Immature natural killer cell (primary cell): Measurements from ENCODE around the gene SLITRK3. TPM values are rescaled to one million over a fixed set of nuclear protein-coding genes. Genes with fewer than 3 reads are reported as not detected.
"Not testable (repeated sequence)": the region's sequence is repeated elsewhere in the genome, so short reads cannot be mapped to it uniquely, and the experiment has no call there.

Experiments
- DNase-seq, 3 donors: peaks; one replicate each; pipeline ENCODE4 v3.0.0; 2022; ENCODE audit warnings: mixed read lengths in 1 of 3
- H3K27ac Mint-ChIP-seq, 6 donors: one replicate each; pipeline ENCODE4 v1.8.0; 2020; ENCODE audit warnings: mixed read lengths in 6 of 6, mild to moderate bottlenecking in 5 of 6, inconsistent platforms in 4 of 6, moderate library complexity in 3 of 6
- H3K27me3 Mint-ChIP-seq, 3 donors: one replicate each; pipeline ENCODE4 v1.8.0; 2020 to 2021; ENCODE audit warnings: low read depth in 3 of 3, mild to moderate bottlenecking in 3 of 3, mixed read lengths in 3 of 3, moderate library complexity in 3 of 3, inconsistent platforms in 1 of 3
- H3K36me3 Mint-ChIP-seq, 3 donors: one replicate each; pipeline ENCODE4 v1.8.0; 2020; ENCODE audit warnings: mixed read lengths in 3 of 3, inconsistent platforms in 2 of 3, mild to moderate bottlenecking in 2 of 3
- H3K4me1 Mint-ChIP-seq, 2 donors: one replicate each; pipeline ENCODE4 v1.8.0; 2020; ENCODE audit warnings: inconsistent platforms in 2 of 2, mild to moderate bottlenecking in 2 of 2, mixed read lengths in 2 of 2, moderate library complexity in 1 of 2
- H3K4me3 Mint-ChIP-seq, 5 donors: one replicate each; pipeline ENCODE4 v1.8.0; 2020; ENCODE audit warnings: mild to moderate bottlenecking in 5 of 5, mixed read lengths in 5 of 5, inconsistent platforms in 3 of 5, moderate library complexity in 3 of 5
- H3K9me3 Mint-ChIP-seq, 6 donors: one replicate each; pipeline ENCODE4 v1.8.0; 2020; ENCODE audit warnings: mild to moderate bottlenecking in 6 of 6, mixed read lengths in 6 of 6, inconsistent platforms in 4 of 6, moderate library complexity in 3 of 6
- polyA plus RNA-seq, 3 donors: library from polyadenylated mRNA; unstranded; fragments of 300-500 nt; fragmentation: Illumina TruSeq; gene quantifications; one replicate each; pipeline ENCODE4 v1.2.3, GENCODE V29; 2021

The SLITRK3 gene
- polyA plus RNA-seq, 3 donors from 2014 or later = not detected

DNA sequence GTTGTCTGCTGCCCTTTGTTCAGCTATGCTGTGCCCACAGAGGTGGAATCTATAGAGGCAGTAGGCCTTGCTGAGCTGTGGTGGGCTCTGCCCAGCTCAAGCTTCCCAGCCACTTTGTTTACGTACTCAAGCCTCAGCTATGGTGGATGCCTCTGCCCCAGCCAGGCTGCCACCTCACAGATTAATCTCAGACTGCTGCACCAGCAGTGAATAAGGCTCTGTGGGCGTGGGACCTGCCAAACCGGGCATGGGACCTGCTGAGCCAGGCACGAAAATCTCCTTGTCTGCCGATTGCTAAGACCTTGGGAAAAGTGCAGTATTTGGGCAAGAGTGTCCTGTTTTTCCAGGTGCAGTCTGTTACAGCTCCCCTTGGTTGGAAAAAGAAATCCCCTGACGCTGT lies 26.8 kb downstream of the SLITRK3 start:
- H3K36me3 Mint-ChIP-seq = no peaks in the 10 kb centered on the region
- no peaks in the 10 kb centered on the region for H3K4me1 Mint-ChIP-seq

DNA sequence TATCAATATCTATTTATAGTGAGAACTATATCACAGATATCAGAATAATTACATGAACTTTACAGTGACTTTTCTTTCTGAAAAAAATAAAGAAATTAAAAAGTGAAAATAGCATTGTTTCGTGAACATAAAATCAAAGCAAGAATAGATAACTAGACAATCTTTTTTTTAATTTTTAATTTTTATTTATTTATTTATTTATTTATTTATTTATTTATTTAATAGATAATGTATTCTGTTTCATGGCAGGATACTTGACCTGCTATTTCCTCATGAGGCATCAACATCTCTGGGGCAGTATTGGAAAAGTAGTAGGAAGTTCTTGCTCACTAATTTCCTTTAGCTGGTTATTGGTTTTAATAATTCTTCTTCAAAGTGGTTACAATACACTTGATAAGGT lies 33.3 kb downstream of the SLITRK3 start:
- H3K9me3 Mint-ChIP-seq = peaks cover 0 to 47% (median 19%) of the 10 kb centered on the region in 6 donors
- H3K27ac Mint-ChIP-seq = no peak overlapping the region
- no peaks in the 10 kb centered on the region for H3K36me3 Mint-ChIP-seq

More for the DNA sequence above, 26.8 kb downstream of the SLITRK3 start:
- peaks cover 0 to 2% (median 0%) of the 10 kb centered on the region in 3 donors for H3K27me3 Mint-ChIP-seq
- H3K4me3 Mint-ChIP-seq = no peak overlapping the region
- DNase-seq = no peak
- H3K9me3 Mint-ChIP-seq = peaks cover 2 to 36% (median 21%) of the 10 kb centered on the region in 6 donors
- H3K27ac Mint-ChIP-seq = no peak overlapping the region

DNA sequence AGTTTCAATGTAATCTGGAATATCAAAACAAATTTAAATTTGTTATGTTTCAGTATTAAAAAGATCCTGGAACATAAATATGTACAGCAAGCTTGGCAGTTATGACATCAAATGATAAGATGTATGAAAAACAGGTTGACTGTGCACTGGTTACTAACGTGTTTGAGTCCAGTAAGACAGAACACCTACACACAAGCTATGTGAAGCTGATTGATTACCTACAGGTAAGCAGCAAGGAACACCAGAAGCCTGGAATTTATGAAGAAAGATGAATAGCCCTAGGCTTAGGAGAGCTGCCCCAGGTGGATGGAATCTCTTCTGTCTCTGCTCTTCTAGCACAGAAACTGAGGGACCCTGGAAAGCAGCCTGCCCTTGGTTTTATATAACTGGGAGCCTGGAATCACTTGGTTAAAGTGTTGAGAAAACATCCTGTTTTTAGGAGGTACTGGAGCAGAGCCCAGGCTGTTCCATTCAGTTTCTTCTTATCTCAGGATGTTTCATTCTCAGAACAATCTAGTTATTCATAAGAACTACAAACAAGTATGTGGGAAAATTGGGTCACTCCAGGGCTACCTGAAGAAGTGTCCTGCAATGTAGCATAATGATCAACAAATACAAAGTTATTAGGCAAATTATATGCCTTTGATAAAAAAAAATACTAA lies 36.3 kb downstream of the SLITRK3 start:
- Mint-ChIP-seq H3K27me3 (peaks cover 0 to 2% (median 0%) of the 10 kb centered on the region in 3 donors), H3K27ac (no peak overlapping the region), H3K4me1 (no peaks in the 10 kb centered on the region), H3K4me3 (no peak overlapping the region), H3K36me3 (no peaks in the 10 kb centered on the region), H3K9me3 (peaks cover 0 to 23% (median 6%) of the 10 kb centered on the region in 6 donors)
- no peak for DNase-seq

More for the DNA sequence above, 33.3 kb downstream of the SLITRK3 start:
- no peak overlapping the region for H3K4me3 Mint-ChIP-seq
- H3K4me1 Mint-ChIP-seq = no peaks in the 10 kb centered on the region
- H3K27me3 Mint-ChIP-seq = peaks cover 0 to 2% (median 0%) of the 10 kb centered on the region in 3 donors
- DNase-seq = no peak

- Mint-ChIP-seq H3K27ac (no peak overlapping the region), H3K4me1 (no peaks in the 10 kb centered on the region), H3K36me3 (no peaks in the 10 kb centered on the region), H3K4me3 (no peak overlapping the region), H3K9me3 (peaks cover 3 to 22% (median 4%) of the 10 kb centered on the region in 6 donors), H3K27me3 (peaks cover 0 to 2% (median 0%) of the 10 kb centered on the region in 3 donors)
- DNase-seq = no peak
Observed at GRCh38 chr3:165158011-165158410, 38.2 kb downstream of the SLITRK3 start.

DNA sequence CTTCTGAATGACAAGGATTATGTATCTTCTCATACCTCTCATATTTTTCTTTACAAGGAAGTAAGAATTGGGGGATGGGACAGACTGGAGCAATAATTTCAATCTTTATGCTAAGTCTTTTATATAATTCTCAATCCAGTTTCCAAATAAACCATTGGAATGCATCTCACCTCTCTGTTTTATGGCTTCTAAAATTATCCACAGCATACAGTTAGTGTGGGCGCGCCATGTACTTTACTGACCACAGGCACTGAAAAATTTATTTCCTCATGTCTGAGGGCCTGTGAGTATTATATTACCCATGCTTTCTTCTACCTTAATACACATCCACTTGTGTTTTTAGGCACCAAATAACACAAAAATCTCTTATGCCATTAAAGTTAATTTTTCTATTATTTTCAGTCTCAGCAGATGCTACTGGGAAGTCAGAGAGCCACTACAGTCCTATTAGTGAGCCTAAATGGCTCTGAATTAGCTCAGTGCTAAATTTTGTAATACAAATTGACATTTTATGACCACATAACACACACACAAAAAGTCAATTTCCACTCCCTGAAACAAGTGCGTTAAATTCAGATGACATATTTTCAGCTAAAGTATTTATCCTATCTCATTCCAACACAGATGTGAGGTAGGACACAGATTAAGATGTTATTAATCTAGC lies 39.3 kb downstream of the SLITRK3 start:
- peaks cover 3 to 16% (median 7%) of the 10 kb centered on the region in 6 donors for H3K9me3 Mint-ChIP-seq
- H3K27ac Mint-ChIP-seq = no peak overlapping the region
- no peaks in the 10 kb centered on the region for H3K4me1 Mint-ChIP-seq
- no peaks in the 10 kb centered on the region for H3K36me3 Mint-ChIP-seq
- no peak overlapping the region for H3K4me3 Mint-ChIP-seq
- DNase-seq = no peak
- H3K27me3 Mint-ChIP-seq = no peaks in the 10 kb centered on the region

GRCh38 chr3:165148876-165149441 lies 47.2 kb downstream of the SLITRK3 start:
- no peak overlapping the region for H3K27ac Mint-ChIP-seq
- H3K9me3 Mint-ChIP-seq = peaks cover 6 to 40% (median 17%) of the 10 kb centered on the region in 6 donors

DNA sequence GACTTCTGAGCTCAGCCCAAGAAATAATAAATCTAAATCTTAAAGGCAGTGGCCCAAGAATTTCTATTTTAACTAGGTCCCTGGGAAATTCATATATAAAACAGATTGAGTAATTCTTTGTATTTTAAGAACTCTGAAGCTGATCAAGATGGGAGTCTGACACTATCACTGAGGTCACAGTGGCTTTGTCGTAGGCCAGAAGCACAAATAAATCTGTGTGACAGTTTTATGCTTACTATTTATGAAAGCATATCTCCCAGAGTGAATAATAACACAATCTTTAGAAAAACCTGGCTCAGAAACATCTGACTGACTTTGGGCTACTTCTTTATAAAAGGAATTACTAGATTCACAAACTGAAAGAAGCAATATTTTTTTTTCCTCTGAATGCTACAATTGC lies 51.9 kb downstream of the SLITRK3 start:
- H3K9me3 Mint-ChIP-seq = peaks cover 2 to 26% (median 12%) of the 10 kb centered on the region in 6 donors
- peaks cover 0 to 1% (median 0%) of the 10 kb centered on the region in 3 donors for H3K27me3 Mint-ChIP-seq
- H3K4me3 Mint-ChIP-seq = no peak overlapping the region
- no peak overlapping the region for H3K27ac Mint-ChIP-seq
- H3K36me3 Mint-ChIP-seq = no peaks in the 10 kb centered on the region
- no peaks in the 10 kb centered on the region for H3K4me1 Mint-ChIP-seq
- DNase-seq = no peak

More at GRCh38 chr3:165148876-165149441, 47.2 kb downstream of the SLITRK3 start:
- Mint-ChIP-seq H3K4me3 (no peak overlapping the region), H3K4me1 (no peaks in the 10 kb centered on the region), H3K27me3 (no peaks in the 10 kb centered on the region), H3K36me3 (no peaks in the 10 kb centered on the region)
- DNase-seq = no peak

- H3K9me3 Mint-ChIP-seq = peaks cover 7 to 38% (median 20%) of the 10 kb centered on the region in 6 donors
Observed at GRCh38 chr3:165139918-165140317, 56.3 kb downstream of the SLITRK3 start.

More at GRCh38 chr3:165139918-165140317, 56.3 kb downstream of the SLITRK3 start:
- H3K36me3 Mint-ChIP-seq, DNase-seq, H3K27me3 Mint-ChIP-seq, H3K4me3 Mint-ChIP-seq, H3K27ac Mint-ChIP-seq, H3K4me1 Mint-ChIP-seq: not testable (repeated sequence)

Other genes starting within 250 kb of the SLITRK3 start
- gene SI, start 117.9 kb downstream of the SLITRK3 start, polyA plus RNA-seq = not detected